OCI-LY3 (cell line): ENCODE results near the gene GGPS1.

ENCODE experiments used
- H2AFZ ChIP-seq: fragments of 200-600, 300-600 bp; shearing (Covaris generic); 2 replicates; pipeline ENCODE4 v1.6.0; 2014; ENCODE audit warnings: antibody characterized with exemption, low read depth, low read length
- H3K27ac ChIP-seq: fragments of 200-600, 300-600 bp; sonication (generic); 2 replicates; pipeline ENCODE4 v1.5.1; 2014; ENCODE audit warnings: mild to moderate bottlenecking, low read length, moderate library complexity, mixed read lengths
- H3K27me3 ChIP-seq: fragments of 200-600, 300-600 bp; sonication (generic); 2 replicates; pipeline ENCODE4 v1.6.1; 2014; ENCODE audit warnings: low read depth, low read length, mixed read lengths
- H3K36me3 ChIP-seq: fragments of 200-600, 300-600 bp; sonication (generic); replicated peaks from 2 replicates; pipeline ENCODE3; 2014; ENCODE audit warnings: low read depth, low read length, mixed read lengths
- H3K4me1 ChIP-seq: fragments of 300-600, 200-600 bp; sonication (generic); 2 replicates; pipeline ENCODE4 v1.6.1; 2014; ENCODE audit warnings: low read length, mixed read lengths
- H3K4me2 ChIP-seq: fragments of 200-600, 300-600 bp; sonication (generic); 2 replicates; pipeline ENCODE4 v1.6.1; 2014; ENCODE audit warnings: low read length, mixed read lengths
- H3K4me3 ChIP-seq: fragments of 300-600, 200-600 bp; sonication (generic); 2 replicates; pipeline ENCODE4 v1.5.1; 2014; ENCODE audit warnings: antibody characterized with exemption, mild to moderate bottlenecking, low read length, moderate library complexity
- H3K79me2 ChIP-seq: fragments of 300-600, 200-600 bp; shearing (Covaris generic); 2 replicates; pipeline ENCODE4 v1.6.1; 2014; ENCODE audit warnings: mild to moderate bottlenecking, low read length, mixed read lengths
- H3K9ac ChIP-seq: fragments of 300-600, 200-600 bp; shearing (Covaris generic); 2 replicates; pipeline ENCODE4 v1.6.0; 2014; ENCODE audit warnings: mild to moderate bottlenecking, low read length, moderate library complexity
- H3K9me3 ChIP-seq: fragments of 200-600, 300-600 bp; shearing (Covaris generic); 2 replicates; pipeline ENCODE4 v1.6.1; 2014; ENCODE audit warnings: low read length, mixed read lengths; ENCODE audit not compliant: insufficient read depth
- H4K20me1 ChIP-seq: fragments of 200-600, 300-600 bp; sonication (generic); 2 replicates; pipeline ENCODE4 v1.6.1; 2016; ENCODE audit warnings: low read length, mixed read lengths; ENCODE audit not compliant: insufficient read depth
- CTCF ChIP-seq: fragments of 200-600, 300-600 bp; sonication (generic); IDR thresholded peaks from 2 replicates; pipeline ENCODE4 v1.5.1; 2014; ENCODE audit warnings: antibody characterized with exemption, low read length, low read depth
- EZH2phosphoT487 ChIP-seq: fragments of 200-600 bp; shearing (Covaris generic); IDR thresholded peaks from 2 replicates; pipeline ENCODE4 v1.6.1; 2018; ENCODE audit warnings: antibody characterized with exemption, mixed run types, low read depth

Gene GGPS1

GRCh38 chr1:235391874-235392273 lies 63.5 kb downstream of the GGPS1 start:
- H3K27me3 ChIP-seq, result no peaks in the 10 kb centered on the region
- no peak overlapping the region for H3K9ac ChIP-seq
- H2AFZ ChIP-seq, result no peak overlapping the region
- H3K4me1 ChIP-seq, result no peaks in the 10 kb centered on the region
- H3K4me2 ChIP-seq, result no peak overlapping the region
- H3K79me2 ChIP-seq, result peaks cover 3% of the 10 kb centered on the region; the same call in 1 of the 2 replicates
- H3K36me3 ChIP-seq, result no peaks in the 10 kb centered on the region
- H3K4me3 ChIP-seq, result no peak overlapping the region
- H3K9me3 ChIP-seq, result no peaks in the 10 kb centered on the region
- TF ChIP-seq CTCF (no peak), EZH2phosphoT487 (no peak)
- H4K20me1 ChIP-seq, result 0 out of 2 replicates have a peak, but pooled peaks cover 2% of the 10 kb centered on the region
- H3K27ac ChIP-seq, result no peak overlapping the region
